NCI-H345 (cell line): Measurements from ENCODE around the gene ARAP1.

ENCODE experiments used
- DNase-seq: peaks from one replicate; lab custom pipeline; 2025; lab: John Stamatoyannopoulos, UW

Gene ARAP1

GRCh38 chr11:72637926-72638325 lies 114.3 kb downstream of the ARAP1 start:
- DNase-seq = no peak

- no peak for DNase-seq
Observed at GRCh38 chr11:72637198-72637597, 115.0 kb downstream of the ARAP1 start.

GRCh38 chr11:72636376-72636775 lies 115.8 kb downstream of the ARAP1 start:
- DNase-seq = no peak

GRCh38 chr11:72635933-72636332 lies 116.3 kb downstream of the ARAP1 start:
- DNase-seq = no peak

- no peak for DNase-seq
Observed at GRCh38 chr11:72635309-72635915, 116.8 kb downstream of the ARAP1 start.
